Naive B cell (primary cell): Measurements from ENCODE around the gene TNFAIP8L1. TPM values are rescaled to one million over a fixed set of nuclear protein-coding genes. Genes with fewer than 3 reads are reported as not detected.

Source experiments
- ATAC-seq, 2 donors: fragments of 150-1000 bp; cut with Tn5 transposase; 2 replicates each; pipeline ENCODE4 v1.10.0; 2021; ENCODE audit warnings: low read depth in 2 of 2, mild to moderate bottlenecking in 2 of 2, moderate library complexity in 2 of 2
- DNase-seq: peaks from one replicate; pipeline ENCODE4 v3.0.0; 2022
- H3K27ac Mint-ChIP-seq, 6 donors: one replicate each; pipeline ENCODE4 v1.8.0; 2020 to 2022; ENCODE audit warnings: mild to moderate bottlenecking in 6 of 6, mixed read lengths in 6 of 6, moderate library complexity in 5 of 6, inconsistent platforms in 2 of 6
- H3K27me3 Mint-ChIP-seq, 3 donors: one replicate each; pipeline ENCODE4 v1.8.0; 2021 to 2022; ENCODE audit warnings: mixed read lengths in 3 of 3, mild to moderate bottlenecking in 1 of 3
- H3K36me3 Mint-ChIP-seq, 2 donors: one replicate each; pipeline ENCODE4 v1.8.0; 2020 to 2022; ENCODE audit warnings: mixed read lengths in 2 of 2, inconsistent platforms in 1 of 2, mild to moderate bottlenecking in 1 of 2
- H3K4me1 Mint-ChIP-seq, 3 donors: one replicate each; pipeline ENCODE4 v1.8.0; 2020 to 2022; ENCODE audit warnings: mixed read lengths in 3 of 3, inconsistent platforms in 1 of 3, mild to moderate bottlenecking in 1 of 3, moderate library complexity in 1 of 3
- H3K4me3 Mint-ChIP-seq, 8 donors: one replicate each; pipeline ENCODE4 v1.8.0; 2020 to 2022; ENCODE audit warnings: mild to moderate bottlenecking in 8 of 8, mixed read lengths in 8 of 8, moderate library complexity in 8 of 8, inconsistent platforms in 2 of 8
- H3K9me3 Mint-ChIP-seq, 7 donors: one replicate each; pipeline ENCODE4 v1.8.0; 2020 to 2022; ENCODE audit warnings: mixed read lengths in 7 of 7, mild to moderate bottlenecking in 5 of 7, inconsistent platforms in 2 of 7, moderate library complexity in 1 of 7
- polyA plus RNA-seq, 6 donors: library from polyadenylated mRNA; unstranded; fragments of 300-500 nt; fragmentation: Illumina TruSeq; gene quantifications; one replicate each; pipeline ENCODE4 v1.2.3, GENCODE V29; 2021; ENCODE audit warnings: low read depth in 6 of 6

The TNFAIP8L1 gene
- polyA plus RNA-seq, 6 donors from 2014 or later = 4.7 to 14.2 (median 8.0) TPM

GRCh38 chr19:4622695-4623421, 16.5 kb upstream of the TNFAIP8L1 start:
- no peak overlapping the region for H3K4me3 Mint-ChIP-seq
- DNase-seq = no peak
- no peak overlapping the region for H3K27ac Mint-ChIP-seq
- peaks cover 0 to 3% (median 0%) of the 10 kb centered on the region in 3 donors for H3K4me1 Mint-ChIP-seq
- ATAC-seq = no peak
- peaks cover 0 to under 1% (median 0%) of the 10 kb centered on the region in 7 donors for H3K9me3 Mint-ChIP-seq
- H3K36me3 Mint-ChIP-seq = no peaks in the 10 kb centered on the region
- H3K27me3 Mint-ChIP-seq = peaks cover 3 to 31% (median 28%) of the 10 kb centered on the region in 3 donors

- H3K27me3 Mint-ChIP-seq = peaks cover 3 to 28% (median 16%) of the 10 kb centered on the region in 3 donors
- peaks cover 0 to 3% (median 0%) of the 10 kb centered on the region in 3 donors for H3K4me1 Mint-ChIP-seq
- ATAC-seq (no peak), DNase-seq (no peak)
- no peak overlapping the region for H3K4me3 Mint-ChIP-seq
- peak overlapping the region in 1 of 6 donors; percentile 33 for H3K27ac Mint-ChIP-seq
- no peaks in the 10 kb centered on the region for H3K36me3 Mint-ChIP-seq
- H3K9me3 Mint-ChIP-seq = peaks cover 0 to 3% (median 0%) of the 10 kb centered on the region in 7 donors
Observed at GRCh38 chr19:4624301-4624700, 15.0 kb upstream of the TNFAIP8L1 start.

GRCh38 chr19:4624733-4625362, 14.5 kb upstream of the TNFAIP8L1 start:
- no peak for DNase-seq
- Mint-ChIP-seq H3K27ac (no peak overlapping the region), H3K36me3 (no peaks in the 10 kb centered on the region), H3K9me3 (peaks cover 0 to 3% (median 0%) of the 10 kb centered on the region in 7 donors), H3K4me1 (no peaks in the 10 kb centered on the region), H3K27me3 (peaks cover 3 to 23% (median 10%) of the 10 kb centered on the region in 3 donors), H3K4me3 (no peak overlapping the region)
- ATAC-seq = no peak

- Mint-ChIP-seq H3K4me3 (peak overlapping the region in 4 of 8 donors; percentile 23 to 79 (median 58)), H3K9me3 (peaks cover 0 to 1% (median 0%) of the 10 kb centered on the region in 7 donors), H3K27me3 (peaks cover 0 to 5% (median 0%) of the 10 kb centered on the region in 3 donors), H3K27ac (peak overlapping the region in 3 of 6 donors; percentile 14 to 46 (median 42)), H3K36me3 (no peaks in the 10 kb centered on the region), H3K4me1 (peaks cover 10 to 22% (median 21%) of the 10 kb centered on the region in 3 donors)
- ATAC-seq (peak; percentile 48 to 49), DNase-seq (peak; percentile 39)
Observed at GRCh38 chr19:4633140-4633967, 6.0 kb upstream of the TNFAIP8L1 start.

GRCh38 chr19:4635754-4636116, 3.6 kb upstream of the TNFAIP8L1 start:
- H3K27ac Mint-ChIP-seq = peak overlapping the region in 1 of 6 donors; percentile 47
- H3K4me1 Mint-ChIP-seq = peaks cover 20 to 44% (median 36%) of the 10 kb centered on the region in 3 donors
- ATAC-seq (no peak), DNase-seq (no peak)
- peak overlapping the region in 7 of 8 donors; percentile 38 to 79 (median 71) for H3K4me3 Mint-ChIP-seq
- H3K36me3 Mint-ChIP-seq = no peaks in the 10 kb centered on the region
- H3K9me3 Mint-ChIP-seq = peaks cover 0 to 1% (median 0%) of the 10 kb centered on the region in 7 donors
- H3K27me3 Mint-ChIP-seq = peaks cover 0 to 5% (median 0%) of the 10 kb centered on the region in 3 donors

GRCh38 chr19:4636151-4636717, 3.1 kb upstream of the TNFAIP8L1 start:
- DNase-seq = peak; percentile 76
- Mint-ChIP-seq H3K4me3 (peak overlapping the region; percentile 38 to 86 (median 74)), H3K27me3 (peaks cover 0 to 5% (median 0%) of the 10 kb centered on the region in 3 donors), H3K27ac (peak overlapping the region in 4 of 6 donors; percentile 12 to 80 (median 60)), H3K36me3 (no peaks in the 10 kb centered on the region), H3K4me1 (peaks cover 23 to 47% (median 38%) of the 10 kb centered on the region in 3 donors), H3K9me3 (peaks cover 0 to 1% (median 0%) of the 10 kb centered on the region in 7 donors)
- ATAC-seq = peak in 1 of 2 donors; percentile 15

GRCh38 chr19:4636761-4637160, 2.6 kb upstream of the TNFAIP8L1 start:
- Mint-ChIP-seq H3K9me3 (peaks cover 0 to 1% (median 0%) of the 10 kb centered on the region in 7 donors), H3K27me3 (peaks cover 0 to 5% (median 0%) of the 10 kb centered on the region in 3 donors), H3K36me3 (no peaks in the 10 kb centered on the region), H3K4me3 (peak overlapping the region; percentile 33 to 86 (median 73)), H3K4me1 (peaks cover 27 to 50% (median 42%) of the 10 kb centered on the region in 3 donors), H3K27ac (peak overlapping the region in 2 of 6 donors; percentile 54 to 80)
- ATAC-seq = no peak
- DNase-seq = no peak

GRCh38 chr19:4638317-4638716, 999 bp upstream of the TNFAIP8L1 start:
- ATAC-seq (no peak), DNase-seq (no peak)
- peak overlapping the region in 5 of 8 donors; percentile 35 to 93 (median 85) for H3K4me3 Mint-ChIP-seq
- H3K9me3 Mint-ChIP-seq = no peaks in the 10 kb centered on the region
- no peaks in the 10 kb centered on the region for H3K36me3 Mint-ChIP-seq
- H3K27me3 Mint-ChIP-seq = peaks cover 0 to 5% (median 0%) of the 10 kb centered on the region in 3 donors
- peak overlapping the region in 4 of 6 donors; percentile 15 to 99 (median 98) for H3K27ac Mint-ChIP-seq
- H3K4me1 Mint-ChIP-seq = peaks cover 28 to 56% (median 50%) of the 10 kb centered on the region in 3 donors

GRCh38 chr19:4639531-4640246, 373 bp downstream of the TNFAIP8L1 start:
- Mint-ChIP-seq H3K9me3 (no peaks in the 10 kb centered on the region), H3K4me3 (peak overlapping the region; percentile 85 to 98 (median 97)), H3K27ac (peak overlapping the region; percentile 82 to 98 (median 94)), H3K36me3 (no peaks in the 10 kb centered on the region), H3K27me3 (no peaks in the 10 kb centered on the region), H3K4me1 (peaks cover 27 to 52% (median 48%) of the 10 kb centered on the region in 3 donors)
- ATAC-seq (peak; percentile 5), DNase-seq (no peak)

GRCh38 chr19:4640247-4641000, 1.1 kb downstream of the TNFAIP8L1 start:
- Mint-ChIP-seq H3K27me3 (no peaks in the 10 kb centered on the region), H3K36me3 (no peaks in the 10 kb centered on the region), H3K9me3 (no peaks in the 10 kb centered on the region), H3K4me1 (peaks cover 27 to 52% (median 48%) of the 10 kb centered on the region in 3 donors), H3K27ac (peak overlapping the region in 4 of 6 donors; percentile 82 to 98 (median 96)), H3K4me3 (peak overlapping the region; percentile 85 to 98 (median 97))
- no peak for ATAC-seq
- no peak for DNase-seq

- no peak for ATAC-seq
Observed at GRCh38 chr19:4641132-4641531, 1.8 kb downstream of the TNFAIP8L1 start.

More at GRCh38 chr19:4641132-4641531, 1.8 kb downstream of the TNFAIP8L1 start:
- peak overlapping the region in 1 of 6 donors; percentile 29 for H3K27ac Mint-ChIP-seq
- H3K4me1 Mint-ChIP-seq = peaks cover 27 to 52% (median 48%) of the 10 kb centered on the region in 3 donors
- no peak for DNase-seq
- no peaks in the 10 kb centered on the region for H3K9me3 Mint-ChIP-seq
- no peaks in the 10 kb centered on the region for H3K27me3 Mint-ChIP-seq
- H3K4me3 Mint-ChIP-seq = peak overlapping the region in 7 of 8 donors; percentile 26 to 85 (median 62)
- no peaks in the 10 kb centered on the region for H3K36me3 Mint-ChIP-seq
